ENCODE results near the gene SLC45A1.
"Not testable (repeated sequence)": the region's sequence is repeated elsewhere in the genome, so short reads cannot be mapped to it uniquely, and the experiment has no call there.

Gene SLC45A1

GRCh38 chr1:8371372-8371991 is 53.6 kb downstream of the SLC45A1 start:
- DNase-seq, result no peak

DNA sequence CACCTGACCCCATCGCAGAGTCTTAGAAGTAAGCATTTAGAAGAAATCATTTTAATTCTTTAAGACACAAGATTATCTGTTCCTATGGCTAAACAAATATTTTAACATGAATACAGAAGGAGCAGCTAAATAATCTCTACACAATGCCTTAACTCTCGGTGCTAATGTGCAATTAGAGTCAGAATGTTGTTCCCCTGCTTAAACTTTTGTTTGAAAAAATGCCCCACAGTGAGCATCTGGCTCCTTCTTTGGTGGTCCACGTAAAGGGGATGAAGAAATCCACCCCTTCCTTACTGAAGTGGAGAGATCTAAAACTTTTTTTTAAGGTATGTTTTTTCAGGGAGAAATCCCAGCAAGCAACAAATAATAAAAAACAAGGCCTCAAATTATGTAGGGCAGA is 55.2 kb downstream of the SLC45A1 start:
- no peak for DNase-seq

DNA sequence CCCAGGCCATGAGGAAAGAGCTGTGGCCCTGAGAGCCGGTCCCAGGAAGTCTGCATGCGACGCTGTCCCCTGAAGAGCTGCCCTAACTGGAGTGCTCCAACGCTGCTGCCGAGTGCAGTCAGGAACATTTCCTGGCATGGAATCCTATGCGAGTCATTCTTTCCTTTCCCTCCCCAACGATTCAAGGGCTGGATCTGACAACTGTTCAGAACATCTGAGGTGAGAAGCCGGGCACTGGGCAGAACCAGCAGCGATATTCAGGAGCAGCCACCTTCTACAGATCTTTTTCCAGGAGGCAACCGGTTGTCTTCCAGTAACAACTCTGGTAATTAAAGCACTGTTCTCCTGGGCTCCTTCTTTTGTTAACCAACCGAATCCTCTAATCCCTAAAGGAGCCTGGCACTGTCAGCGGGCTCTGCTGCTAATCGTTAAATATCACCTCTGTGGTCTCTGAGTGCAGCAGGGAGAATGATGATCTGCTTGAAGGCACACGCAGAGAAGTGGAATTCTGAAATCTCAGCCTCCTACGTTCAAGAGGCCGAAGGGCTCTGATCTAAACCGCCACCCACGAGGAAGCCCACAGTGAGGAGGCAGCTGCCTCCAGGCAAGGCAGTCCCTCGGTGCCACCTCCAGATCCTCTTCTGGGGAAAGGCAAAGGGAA is 55.8 kb downstream of the SLC45A1 start:
- no peak for DNase-seq

DNA sequence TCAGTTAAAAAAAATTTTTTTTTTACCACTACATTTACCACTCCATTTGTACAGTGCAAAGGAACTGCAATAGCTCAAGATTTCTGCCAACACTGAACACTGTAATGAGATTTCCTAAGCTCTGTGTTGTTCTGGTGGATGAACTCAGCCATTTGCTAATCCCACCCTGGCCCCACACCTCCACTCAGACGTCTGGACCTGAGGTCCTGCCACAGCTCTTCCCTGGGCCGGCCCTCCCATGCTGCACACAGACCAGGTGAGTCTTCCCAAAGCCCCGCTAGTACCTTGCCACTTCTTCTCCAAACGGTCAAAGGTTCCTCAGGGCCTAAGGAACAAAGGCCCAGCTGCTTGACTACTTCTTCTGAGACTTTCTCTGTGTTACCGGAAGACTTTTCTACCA is 56.4 kb downstream of the SLC45A1 start:
- DNase-seq, result no peak

GRCh38 chr1:8374812-8375211 is 56.9 kb downstream of the SLC45A1 start:
- DNase-seq, result no peak

- no peak for DNase-seq
Measured at GRCh38 chr1:8376358-8376840, 58.5 kb downstream of the SLC45A1 start.

GRCh38 chr1:8377271-8377981 is 59.5 kb downstream of the SLC45A1 start:
- DNase-seq, result no peak

- no peak for DNase-seq
Measured at GRCh38 chr1:8378178-8378577, 60.3 kb downstream of the SLC45A1 start.

DNA sequence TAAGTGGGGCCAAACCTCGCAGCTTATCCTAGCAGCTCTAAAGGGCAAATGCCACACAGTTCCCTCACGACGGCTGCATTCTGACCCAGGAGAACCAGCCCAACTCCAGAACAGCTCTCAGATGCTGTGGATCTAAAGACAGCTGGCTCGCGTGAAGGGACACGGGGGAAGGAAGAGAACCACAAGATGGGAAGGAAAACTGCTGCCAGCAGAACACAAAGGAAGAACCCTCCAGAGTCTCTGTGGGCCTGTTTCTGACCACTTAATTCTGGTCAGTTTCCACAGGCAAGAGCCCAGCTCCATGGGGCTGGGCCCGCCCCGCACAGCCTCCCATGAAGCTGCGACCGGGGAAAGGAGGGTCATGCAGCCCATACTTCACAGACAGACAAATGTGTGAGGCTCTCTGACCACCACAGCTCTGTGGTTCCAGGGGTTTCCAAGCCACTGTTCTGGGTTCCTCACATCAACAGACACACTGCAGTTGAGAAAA is 61.1 kb downstream of the SLC45A1 start:
- DNase-seq, result no peak

DNA sequence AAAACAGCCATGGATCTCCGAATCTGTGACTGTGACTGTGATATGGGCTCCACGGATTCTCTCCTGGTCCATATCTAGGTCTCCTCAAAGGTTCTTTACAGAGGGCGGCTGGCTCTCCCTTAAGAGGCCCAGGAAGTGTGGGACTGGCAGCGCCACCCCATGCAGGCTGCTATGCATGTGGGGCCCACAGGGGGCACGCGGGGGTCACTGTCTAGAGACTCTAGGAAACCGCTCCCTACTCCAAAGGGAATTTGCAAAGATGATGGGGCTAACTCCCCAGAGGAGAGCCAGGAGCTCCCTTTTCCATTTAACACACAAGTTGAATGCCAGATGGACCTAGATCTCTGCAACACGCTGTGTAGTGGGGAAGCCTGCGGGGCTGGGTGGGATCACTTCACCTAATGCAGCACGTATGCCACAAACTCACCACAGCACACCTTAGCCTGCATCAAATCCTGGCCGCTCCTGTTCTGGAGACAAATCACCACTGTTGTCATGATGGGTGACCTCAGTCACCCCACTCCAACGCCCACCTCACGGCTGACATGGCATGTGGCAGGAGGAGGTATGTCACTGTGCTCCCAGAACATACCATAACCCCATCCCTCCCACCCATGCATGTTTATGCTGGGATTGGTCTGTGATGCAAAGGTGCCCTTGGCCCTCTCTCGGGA is 61.7 kb downstream of the SLC45A1 start:
- DNase-seq, result no peak

DNA sequence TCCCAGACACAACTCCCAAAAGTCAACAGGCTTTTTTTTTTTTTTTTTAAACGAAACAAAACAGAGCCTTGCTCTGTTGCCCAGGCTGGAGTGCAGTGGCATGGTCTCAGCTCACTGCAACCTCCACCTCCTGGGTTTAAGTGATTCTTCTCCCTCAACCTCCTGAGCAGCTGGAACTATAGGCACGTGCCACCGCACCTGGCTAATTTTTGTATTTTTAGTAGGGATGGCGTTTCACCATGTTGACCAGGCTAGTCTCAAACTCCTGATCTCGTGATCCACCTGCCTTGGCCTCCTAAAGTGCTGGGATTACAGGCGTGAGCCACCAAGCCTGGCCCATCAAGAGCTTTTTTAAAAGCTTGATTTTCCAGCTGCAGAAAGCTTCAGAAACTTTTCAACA is 62.4 kb downstream of the SLC45A1 start:
- not testable (repeated sequence) for DNase-seq

- no peak for DNase-seq
Measured at GRCh38 chr1:8381618-8382017, 63.7 kb downstream of the SLC45A1 start.

GRCh38 chr1:8382051-8382505 is 64.2 kb downstream of the SLC45A1 start:
- no peak for DNase-seq

DNA sequence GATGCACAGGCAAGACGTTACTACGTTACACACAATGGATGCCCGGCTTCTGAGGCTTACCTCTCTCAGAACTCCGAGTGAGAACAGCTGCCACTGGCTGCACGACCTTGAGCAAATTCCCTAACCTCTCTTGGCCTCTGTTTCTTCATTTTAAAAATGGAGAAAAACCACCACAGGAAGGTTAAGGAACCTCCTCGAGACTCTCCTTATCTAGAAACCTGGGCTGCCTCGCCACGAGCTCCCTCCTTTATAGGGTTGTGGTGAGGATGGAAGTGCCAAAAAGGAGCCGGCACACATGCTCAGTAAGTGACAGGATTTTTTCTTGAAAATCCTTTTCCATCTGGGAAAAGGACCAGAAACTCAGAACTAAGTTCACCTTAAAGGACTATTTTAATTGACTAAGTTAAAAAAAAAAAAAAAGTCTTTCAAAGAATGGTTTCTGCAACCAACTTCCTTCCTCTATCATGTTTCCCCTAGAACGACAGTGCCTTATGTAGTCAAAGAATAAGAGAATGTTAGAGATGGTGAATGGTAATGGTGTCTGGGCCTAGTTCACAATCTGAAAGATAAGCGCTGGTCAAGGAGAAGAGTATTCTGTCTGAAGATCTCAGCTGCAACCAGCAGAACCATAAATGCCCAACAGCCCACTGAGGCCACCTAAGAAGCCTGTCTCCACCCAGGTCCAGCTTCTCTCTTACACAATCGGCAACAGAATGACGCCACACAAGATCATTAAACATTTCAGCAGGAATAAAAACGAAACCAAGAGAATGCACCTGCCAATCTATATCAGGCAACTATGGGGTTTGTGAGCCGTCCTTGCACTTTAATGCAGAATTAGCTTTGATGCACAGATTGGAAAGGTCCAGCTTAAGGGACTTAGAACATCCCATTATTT is 64.9 kb downstream of the SLC45A1 start:
- DNase-seq, result no peak

DNA sequence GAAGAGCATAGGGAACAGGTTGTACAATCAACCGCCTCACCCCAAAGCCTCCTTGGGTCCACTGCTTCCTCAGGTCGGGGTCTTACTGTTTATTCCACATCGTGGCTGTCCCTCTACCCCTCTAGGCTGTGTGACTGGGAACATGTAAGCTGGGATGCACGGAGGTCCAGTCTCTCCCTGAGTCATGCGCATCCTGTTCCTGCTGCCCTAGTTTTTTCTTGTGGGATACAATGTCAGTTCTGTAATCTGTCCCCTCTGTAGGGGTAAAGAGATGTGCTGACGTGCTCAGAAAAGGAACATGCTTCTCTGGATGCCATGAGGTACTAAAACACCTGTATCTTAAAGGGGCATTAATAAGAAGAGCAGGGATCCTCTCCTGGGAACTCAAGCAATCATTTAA is 66.2 kb downstream of the SLC45A1 start:
- no peak for DNase-seq

- no peak for DNase-seq
Measured at GRCh38 chr1:8384577-8384976, 66.7 kb downstream of the SLC45A1 start.

- DNase-seq, result no peak
Measured at GRCh38 chr1:8386247-8386646, 68.3 kb downstream of the SLC45A1 start.

GRCh38 chr1:8388732-8389562 is 71.0 kb downstream of the SLC45A1 start:
- no peak for DNase-seq

DNA sequence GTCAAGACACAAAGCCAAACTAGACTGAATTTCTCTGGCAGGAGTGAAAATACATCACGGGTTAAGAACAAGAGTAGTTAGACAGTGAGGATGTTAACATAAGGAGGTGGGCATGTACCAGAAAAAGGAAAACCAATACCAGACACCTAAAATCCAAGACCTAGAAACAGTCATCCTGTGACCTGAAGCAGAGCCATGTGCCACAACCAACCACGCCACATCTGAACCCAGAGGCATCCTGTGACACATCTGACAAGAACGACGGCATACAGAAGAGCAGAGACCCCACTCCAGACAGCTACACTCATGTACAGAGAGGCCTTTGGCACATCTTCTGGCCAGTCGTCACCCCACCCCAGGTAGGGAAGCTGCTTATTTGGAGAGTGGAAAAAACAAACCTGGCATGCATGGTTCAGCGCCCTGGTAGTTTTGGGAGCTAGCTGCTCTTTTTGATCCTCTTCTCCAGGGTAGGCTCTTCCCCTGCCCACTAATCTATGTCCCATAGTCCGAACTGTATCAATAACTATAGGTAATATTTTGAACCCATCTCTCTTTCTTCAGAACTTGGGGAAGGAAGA is 72.1 kb downstream of the SLC45A1 start:
- DNase-seq, result no peak

GRCh38 chr1:8390707-8391106 is 72.8 kb downstream of the SLC45A1 start:
- no peak for DNase-seq

DNA sequence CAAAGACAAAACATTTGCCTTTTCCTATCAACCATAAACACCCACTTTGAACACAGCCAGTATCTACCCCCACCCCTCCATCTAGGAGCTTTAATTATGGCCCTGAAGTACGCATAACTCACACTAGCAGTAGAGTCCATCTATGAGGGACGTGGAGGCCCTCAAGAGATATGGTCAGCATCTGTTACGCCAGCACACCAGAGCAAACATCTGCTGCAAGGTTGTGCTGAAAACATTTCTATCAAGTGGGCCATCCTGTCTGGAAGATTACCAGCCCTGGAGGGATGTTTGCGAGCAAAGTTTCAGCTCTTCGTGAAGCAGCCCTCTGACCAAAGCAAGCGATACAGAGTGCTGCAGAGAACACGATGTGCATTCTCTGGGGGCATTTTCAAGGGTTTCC is 74.6 kb downstream of the SLC45A1 start:
- DNase-seq, result no peak
